ENCODE data around the gene HIP1.

DNA sequence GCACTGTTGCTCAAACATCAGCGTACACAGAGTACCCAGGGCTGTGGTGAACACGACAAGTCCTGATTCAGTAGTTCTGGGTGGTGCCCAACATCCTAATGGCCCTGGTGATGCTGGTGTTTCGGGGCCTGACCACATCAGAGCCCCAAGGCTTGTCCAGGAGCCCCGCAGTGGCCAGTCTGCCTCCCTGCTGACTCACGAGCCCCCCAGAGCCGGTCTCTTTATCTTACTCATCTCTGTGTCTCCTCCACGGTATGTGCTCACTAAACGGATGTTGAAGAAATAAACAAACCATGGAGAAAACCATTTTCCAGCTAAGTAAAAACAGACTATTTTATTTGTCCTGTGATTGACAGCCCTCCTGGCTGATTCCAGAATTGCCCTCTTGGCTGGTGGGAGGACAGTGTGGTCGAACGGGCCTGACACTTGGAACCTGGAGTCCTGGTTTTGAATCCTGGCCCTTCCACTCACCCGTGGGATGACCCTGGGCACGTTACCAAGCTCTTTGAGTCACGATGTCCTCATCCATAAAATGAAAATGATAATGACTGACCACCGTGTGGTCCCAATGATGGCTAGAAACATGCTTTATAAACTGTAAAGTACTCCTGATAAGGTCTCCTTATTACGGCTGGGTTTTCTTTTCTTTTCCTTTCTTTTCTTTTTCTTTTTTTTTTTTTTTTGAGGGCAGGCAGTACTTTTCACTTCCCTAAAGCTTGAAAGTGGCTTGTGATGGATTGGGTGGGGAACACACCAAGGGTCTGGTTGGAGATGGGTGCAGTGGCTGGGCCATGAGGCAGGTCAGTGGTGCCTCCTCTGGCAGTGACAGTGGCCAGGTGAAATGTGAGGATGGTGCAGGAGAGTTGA lies 5.7 kb downstream of the HIP1 start:
- TF ChIP-seq, protein P1, sequence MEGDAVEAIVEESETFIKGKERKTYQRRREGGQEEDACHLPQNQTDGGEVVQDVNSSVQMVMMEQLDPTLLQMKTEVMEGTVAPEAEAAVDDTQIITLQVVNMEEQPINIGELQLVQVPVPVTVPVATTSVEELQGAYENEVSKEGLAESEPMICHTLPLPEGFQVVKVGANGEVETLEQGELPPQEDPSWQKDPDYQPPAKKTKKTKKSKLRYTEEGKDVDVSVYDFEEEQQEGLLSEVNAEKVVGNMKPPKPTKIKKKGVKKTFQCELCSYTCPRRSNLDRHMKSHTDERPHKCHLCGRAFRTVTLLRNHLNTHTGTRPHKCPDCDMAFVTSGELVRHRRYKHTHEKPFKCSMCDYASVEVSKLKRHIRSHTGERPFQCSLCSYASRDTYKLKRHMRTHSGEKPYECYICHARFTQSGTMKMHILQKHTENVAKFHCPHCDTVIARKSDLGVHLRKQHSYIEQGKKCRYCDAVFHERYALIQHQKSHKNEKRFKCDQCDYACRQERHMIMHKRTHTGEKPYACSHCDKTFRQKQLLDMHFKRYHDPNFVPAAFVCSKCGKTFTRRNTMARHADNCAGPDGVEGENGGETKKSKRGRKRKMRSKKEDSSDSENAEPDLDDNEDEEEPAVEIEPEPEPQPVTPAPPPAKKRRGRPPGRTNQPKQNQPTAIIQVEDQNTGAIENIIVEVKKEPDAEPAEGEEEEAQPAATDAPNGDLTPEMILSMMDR (IDR thresholded peaks at IDR 0.05; ENCODE audit: insufficient read depth, low read length, poor library complexity, severe bottlenecking) = no peak
- no peak for TF ChIP-seq EZH2phosphoT487 (conservative IDR thresholded peaks at IDR 0.05; ENCODE audit: low read length)

All from SU-DHL-6 (cell line).